TTC549 (cell line): ENCODE results near the gene GNG11.
A peak's percentile ranks its signal among the peaks of the same experiment; 100 is the strongest.
"Not testable (repeated sequence)": the region's sequence is repeated elsewhere in the genome, so short reads cannot be mapped to it uniquely, and the experiment has no call there.

Source experiments
- FAIRE-seq: peaks from 2 replicates; lab custom pipeline; 2012; peaks lifted over from hg19 to GRCh38; lab: Jason Lieb, UNC

The GNG11 gene

DNA sequence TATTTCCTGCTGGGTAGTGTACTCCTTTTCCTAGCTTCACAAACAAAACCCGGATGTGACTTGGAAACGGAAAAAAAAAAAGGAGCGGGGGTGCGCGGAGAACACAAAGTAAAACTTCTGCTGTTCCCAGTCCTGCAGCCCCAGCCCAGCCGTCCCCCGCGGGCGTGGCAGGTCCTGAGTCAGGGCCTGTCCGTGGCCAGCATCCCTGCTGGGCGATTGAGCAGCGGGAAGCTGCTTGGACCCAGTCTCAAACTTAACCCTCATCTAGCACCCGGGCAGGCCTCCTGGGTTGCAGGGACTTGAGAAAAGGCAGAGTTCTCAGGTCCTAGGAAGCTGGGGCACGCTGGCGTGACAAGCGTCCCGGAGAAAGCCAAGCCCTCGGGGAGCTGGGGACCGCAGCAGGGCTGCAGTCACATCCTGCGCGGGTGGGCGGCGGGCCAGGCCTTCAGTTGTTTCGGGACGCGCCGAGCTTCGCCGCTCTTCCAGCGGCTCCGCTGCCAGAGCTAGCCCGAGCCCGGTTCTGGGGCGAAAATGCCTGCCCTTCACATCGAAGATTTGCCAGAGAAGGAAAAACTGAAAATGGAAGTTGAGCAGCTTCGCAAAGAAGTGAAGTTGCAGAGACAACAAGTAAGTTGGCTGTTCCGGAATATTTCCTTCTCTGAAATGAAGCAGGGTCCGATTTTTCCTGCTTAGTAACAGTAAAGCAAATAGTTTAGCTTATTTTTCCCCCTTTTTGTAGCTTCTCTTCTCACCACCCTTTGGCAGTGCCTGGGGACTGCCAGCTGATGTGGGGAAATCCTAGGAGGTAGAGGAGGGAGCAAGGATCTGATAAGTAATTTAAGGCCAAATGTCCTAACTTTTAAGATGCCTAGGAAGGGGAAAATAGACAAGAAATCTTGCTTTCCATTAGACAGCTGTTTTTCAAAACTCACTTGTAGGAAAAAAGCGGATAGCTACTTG, at the start of gene GNG11:
Gene GNG11 (plus strand): TSS at position 129 of the 960 bp plus-strand sequence. CDS start 403 bp downstream, at position 532.
- FAIRE-seq = peak; percentile 54

DNA sequence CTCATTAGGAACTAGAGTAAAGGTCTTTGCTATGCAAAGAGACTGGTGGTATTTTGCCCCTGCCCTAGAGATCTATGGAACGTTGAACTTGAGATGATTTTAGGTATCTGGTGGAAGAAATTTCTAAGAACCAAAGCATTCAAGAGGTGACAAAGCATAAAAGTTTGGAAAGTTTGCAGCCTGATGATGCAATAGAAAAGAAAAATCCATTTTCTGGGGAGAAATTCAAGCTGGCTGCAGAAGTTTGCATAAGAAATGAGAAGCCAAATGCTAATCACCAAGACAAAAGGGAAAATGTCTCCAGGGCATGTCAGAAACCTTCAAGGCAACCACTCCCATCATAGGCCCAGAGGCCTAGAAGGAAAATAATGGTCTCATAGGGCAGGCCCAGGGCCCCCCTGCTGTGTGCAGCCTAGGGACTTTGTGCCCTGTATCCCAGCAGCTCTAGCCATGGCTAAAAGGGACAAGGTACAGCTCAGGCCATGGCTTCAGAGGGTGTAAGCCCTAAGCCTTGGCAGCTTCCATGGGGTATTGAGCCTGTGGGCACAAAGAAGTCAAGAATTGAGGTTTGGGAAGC, 47.4 kb upstream of the GNG11 start:
- no peak for FAIRE-seq

DNA sequence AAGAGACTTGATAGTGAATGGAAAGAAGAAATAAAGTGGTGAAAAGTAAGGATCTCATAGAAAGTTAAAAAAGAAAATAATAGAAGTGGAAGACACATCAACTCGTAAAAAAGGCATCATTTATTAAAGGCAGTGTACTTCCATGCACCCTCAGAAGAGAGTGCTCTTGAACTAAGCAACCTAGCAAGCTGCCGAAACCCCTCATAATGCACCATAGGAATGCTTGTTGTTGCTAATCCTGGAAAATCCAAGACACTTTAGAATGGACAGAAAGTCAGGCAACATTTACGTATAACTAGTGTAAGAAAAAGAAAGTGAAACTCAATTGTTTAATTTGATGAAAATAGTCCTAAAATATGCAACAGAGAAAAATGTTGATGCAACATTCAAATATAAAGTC, 43.8 kb upstream of the GNG11 start:
- no peak for FAIRE-seq

DNA sequence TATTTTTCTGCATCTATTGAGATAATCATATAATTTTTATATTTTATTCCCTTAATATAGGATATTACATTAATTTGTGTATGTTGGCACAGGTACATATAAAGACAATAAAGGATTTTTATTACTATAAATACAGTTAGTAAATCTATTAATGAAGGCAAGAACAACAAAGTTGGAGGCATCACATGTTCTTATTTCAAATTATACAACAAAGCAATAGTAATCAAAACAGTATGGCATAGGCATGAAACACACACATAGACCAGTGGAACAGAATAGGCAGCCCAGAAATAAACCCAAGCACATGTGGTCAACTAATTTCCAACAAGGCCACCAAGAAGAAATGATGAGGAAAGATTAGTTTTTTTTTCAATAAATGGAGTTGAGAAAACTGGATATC, 42.2 kb upstream of the GNG11 start:
- FAIRE-seq = no peak

DNA sequence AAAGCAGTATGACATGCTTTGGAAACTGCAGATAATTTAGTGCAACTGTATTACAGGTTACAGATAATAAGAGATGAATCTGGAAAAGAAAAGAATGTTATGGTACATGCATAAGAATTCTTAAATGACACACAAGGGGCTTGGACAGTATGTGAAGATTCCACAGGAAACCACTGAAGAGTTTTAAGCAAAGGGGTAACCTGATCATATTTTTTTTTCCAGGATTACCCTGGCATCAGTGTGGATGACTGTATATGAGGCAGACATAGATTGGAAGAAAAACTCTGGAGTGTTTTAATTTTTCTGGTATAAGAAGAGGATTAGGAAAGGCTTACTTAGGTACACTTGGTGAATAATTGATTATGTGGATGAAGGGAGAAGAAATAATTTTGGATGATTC, 39.1 kb upstream of the GNG11 start:
- FAIRE-seq = no peak

DNA sequence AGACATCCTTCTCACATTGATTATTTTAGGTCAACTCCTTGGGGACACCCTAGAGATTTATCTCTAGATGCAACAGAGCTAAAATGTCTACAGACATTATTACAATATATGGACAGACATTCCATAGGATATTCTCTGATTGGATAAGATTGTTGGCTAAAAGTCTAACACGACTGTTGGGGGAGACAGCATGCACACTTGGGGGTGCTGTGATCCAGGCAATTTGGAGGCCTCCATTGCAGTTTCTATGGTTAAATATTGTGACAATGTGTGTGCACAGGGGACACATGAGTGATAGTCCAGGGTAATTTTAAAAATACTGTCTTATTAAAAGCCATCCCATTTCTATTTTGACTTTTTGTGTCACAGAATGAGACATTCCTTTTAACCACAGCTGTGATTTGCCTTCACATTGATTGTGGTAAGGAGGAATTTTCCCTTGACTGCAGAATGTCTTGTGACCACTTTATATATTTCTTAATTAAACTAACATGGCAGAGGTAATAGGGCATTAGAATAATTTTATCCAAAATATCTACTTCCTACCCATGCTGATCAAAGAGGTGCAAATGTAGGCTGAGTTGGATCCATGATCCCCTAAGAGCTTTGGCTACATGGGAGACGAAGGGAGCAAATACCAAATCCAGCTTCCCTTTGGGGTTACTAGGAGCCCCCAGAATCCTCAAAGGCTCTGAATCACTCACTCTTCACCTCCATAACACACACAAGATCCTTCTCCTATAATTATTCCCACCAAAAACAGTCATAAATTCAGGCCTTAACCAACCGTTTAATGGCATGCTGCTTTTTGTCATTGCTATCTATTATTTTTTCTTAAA, 38.2 kb upstream of the GNG11 start:
- no peak for FAIRE-seq

DNA sequence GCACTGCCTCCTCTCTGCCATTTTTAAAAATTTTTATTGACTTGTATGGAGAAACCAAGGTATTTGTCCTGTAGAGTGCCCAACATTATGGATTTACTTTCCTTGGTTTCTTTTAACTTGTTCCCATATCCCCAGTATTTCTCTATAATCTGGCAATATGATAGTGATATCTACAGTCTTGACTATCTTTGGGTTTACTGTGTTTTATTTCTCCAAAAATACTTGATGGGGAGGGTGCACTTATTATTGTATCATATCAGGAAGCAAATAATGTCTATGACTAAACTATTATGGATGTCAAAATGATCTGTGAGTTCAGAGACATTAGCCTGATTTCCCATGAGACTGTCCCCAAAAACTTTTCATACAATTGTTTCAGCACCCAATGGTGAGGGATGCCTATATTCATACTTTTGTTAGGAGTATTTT, 37.6 kb upstream of the GNG11 start:
- no peak for FAIRE-seq

DNA sequence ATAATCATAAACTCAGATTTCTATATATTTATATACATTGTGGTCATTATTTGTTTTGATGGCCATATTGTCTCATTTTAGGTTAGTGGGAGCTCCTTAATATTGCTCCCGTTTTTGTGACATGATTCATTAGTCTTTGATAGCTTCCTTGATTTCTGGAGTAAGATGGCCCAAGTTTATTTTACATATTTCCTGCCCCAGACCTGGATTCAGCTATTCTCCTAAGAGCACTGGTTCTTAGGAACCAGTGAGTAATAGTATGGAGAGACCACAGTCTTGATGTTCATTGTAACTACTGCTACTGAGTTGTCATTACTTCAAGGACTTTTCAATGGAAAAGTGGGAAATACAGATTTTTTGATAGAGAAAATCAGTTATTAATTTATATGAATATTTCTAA, 37.0 kb upstream of the GNG11 start:
- peak; percentile 13 for FAIRE-seq

DNA sequence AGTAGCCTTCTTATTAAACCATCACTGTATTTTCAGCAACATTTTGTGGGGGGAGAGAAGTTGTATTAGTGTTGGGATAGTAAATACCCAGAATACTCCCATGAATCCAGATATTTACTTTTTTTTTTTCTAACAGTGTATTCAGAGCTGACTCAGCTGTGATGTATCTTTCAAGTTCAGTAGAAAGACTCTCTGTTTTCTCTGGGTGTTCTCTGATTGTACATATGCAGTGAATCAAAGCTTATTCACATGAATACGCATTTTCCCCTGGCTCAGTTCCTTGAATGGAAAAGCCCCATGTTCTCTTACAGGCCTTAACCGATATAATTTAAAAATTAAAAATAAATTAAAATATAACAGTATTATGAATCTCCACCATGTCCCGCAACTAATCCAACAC, 32.3 kb upstream of the GNG11 start:
- no peak for FAIRE-seq

DNA sequence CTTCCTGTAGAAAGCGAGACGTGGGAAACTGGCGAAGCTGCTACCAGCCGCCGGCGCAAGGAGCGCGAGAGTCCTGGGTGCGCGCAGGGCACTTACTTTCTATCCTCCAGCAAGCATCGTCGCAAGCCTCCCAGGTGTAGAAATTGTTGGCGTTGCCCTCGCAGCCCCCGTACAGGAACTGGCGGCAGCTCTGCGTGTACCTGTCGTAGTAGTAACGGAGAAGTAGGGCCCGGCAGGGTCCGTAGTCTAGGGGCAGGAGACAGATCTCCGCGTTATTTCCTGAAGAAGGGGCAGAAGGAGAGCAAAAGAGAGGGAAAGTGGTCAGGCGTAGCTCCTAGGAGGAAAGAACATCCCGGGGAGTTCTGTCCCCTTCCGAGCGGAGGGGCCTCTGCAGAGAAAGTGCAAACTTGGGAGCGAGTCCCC, 31.5 kb upstream of the GNG11 start:
- no peak for FAIRE-seq

DNA sequence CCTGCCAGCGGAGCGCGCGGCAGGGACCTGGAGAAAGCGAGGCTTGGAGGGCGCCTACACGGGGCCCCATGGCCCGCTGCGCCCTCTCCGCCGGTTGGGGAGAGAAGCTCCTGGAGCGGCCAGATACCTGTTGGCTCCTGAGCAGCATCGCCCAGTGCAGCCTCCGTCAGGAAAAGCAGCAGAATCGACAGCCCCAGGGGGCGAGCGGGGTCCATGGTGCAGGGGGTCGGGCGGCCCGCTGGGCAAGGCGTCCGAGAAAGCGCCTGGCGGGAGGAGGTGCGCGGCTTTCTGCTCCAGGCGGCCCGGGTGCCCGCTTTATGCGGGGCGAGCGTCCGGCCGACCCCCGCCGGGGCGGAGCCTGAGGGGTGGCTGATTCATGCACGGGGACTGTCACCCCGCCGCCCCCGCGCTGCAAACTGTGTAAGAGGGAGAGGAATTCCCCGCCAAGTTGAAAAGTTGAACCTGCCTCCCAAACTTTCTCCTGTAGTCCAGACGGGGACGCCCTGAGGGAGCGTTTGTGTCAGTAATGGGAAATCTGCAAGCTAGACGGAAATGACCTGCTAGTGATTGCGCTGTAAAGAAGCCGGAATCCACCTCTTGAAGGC, 31.0 kb upstream of the GNG11 start, which contains the start of gene TFPI2:
Gene TFPI2 (minus strand): TSS at position 290 of the 605 bp plus-strand sequence. CDS start 75 bp downstream, at position 215.
- FAIRE-seq = no peak

DNA sequence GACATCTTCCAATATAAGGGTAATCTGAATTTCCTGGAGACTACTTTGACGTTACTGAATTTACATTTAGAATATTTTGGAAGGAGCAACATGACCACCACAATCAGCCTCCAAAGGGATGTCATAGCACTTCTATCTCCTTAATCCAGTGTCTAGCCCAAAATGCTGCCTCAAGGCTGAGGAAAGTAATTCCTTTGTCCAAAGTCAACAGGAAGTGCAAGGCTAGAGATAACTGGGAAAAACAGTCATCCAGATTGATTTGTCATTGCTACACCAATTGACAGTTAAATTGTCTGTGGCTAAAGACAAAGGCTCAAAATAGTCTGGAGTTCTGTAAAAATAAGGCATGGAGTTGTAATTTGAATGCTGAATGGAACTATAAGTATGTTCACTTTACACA, 27.1 kb upstream of the GNG11 start:
- FAIRE-seq = no peak

DNA sequence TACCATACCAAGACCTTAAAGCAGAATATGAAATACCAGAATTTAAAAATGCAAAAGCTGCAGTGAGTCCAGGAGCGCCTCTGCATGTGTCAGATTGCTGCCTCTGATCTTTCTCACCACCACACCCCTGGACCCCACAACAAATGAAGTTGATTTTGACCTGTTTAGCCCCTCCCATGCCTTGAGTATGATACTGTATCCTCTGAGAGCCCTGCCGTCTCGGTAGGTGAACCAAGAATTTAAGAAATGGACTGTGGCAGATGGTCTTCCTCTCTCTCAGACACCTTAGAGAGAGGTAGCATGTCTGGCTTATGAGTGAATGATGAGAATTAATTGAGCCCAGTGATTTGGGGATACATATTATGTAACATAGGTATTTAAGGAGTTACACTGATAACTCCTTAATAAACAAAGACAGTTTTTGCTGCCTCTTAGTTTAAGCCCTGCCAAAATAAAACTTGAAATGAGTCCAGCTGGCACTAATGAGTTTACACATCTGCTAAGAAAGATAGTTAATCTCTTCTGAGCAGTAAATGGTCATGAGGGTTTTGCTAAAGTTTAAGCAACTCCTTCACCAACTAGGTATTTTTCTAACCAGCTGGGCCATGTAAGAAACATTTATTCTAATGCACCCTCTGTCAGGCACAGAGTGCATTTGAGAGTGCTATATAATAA, 26.4 kb upstream of the GNG11 start:
- no peak for FAIRE-seq

DNA sequence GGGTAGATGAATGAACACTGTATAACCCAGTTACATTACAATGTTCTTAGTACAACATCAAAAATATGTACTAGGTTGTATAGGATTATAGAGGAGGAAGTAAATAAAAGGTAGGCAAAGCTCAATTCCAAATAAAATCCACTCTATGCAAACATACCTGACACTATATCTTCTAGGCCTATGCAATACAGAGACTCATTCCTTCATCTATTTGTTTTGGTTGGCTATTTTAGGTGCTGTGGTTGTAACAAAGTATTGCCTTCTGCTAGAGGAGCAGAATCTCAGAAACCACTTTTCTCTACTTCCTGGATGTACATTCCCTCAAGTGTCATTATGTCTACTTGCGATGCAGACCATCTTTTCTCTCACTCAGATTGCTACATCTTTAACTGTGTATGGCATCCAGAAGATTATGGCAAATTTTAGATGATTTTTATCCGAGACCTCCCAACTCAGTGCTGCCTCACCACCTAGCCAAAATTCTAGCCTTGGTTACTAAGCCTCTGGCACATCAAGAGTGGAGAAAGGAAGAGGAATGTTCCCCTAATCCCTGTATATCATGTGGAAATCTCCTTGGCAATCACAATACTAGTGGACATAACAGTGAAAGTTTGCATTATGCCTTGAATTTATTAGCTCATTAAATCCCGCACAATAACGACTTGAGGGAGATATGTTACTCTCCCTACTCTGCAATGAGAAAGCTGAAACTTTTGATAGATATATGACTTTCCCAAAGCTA, 25.5 kb upstream of the GNG11 start:
- no peak for FAIRE-seq

DNA sequence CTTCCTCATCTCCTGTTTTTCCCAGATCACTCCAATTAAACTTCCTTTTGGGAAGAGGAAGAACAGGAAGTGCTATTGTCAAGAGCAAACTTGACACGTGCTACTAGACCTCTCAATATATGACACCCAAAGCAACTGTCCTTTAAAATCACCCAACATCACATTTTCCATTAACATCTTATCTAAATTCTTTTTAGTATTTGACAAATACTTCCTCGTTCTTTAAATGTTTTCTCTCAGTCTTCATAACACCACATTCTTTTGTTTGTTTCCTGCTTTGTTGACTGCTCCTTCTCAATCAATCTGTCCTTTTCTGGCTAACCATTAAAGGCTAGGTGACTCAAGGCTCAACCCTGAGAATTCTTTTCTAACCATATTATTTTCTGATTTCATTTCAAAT, 23.9 kb upstream of the GNG11 start:
- no peak for FAIRE-seq

DNA sequence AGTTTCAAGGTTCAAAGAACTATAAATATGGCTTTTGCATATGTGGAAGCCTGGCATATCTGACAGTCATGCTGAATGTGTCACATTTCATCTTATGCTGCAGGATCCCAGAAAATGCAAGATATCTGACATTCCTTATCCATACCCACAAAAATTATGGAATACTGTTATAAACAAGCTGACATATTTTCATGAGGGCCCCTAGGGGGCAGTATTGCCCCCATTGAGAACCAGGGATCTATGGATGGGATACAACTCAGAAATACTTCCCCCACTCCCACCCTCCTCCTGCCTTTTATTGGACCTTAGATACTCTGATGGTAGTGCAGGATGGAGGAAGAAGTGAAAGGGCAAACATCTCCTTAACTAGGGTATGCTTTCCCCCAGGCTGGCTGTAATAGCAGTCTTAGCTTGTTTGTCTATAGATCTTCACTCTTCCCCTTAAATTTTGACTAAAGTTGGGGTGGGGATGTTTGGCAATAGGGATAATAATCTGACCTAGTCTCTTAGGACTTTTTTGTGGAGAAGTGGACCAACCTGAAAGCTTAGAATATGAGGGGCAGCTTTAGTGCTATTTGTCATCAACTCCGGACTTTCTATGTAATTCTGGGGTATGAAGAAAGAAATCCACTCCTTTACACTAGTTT, 18.6 kb upstream of the GNG11 start:
- peak; percentile 23 for FAIRE-seq

DNA sequence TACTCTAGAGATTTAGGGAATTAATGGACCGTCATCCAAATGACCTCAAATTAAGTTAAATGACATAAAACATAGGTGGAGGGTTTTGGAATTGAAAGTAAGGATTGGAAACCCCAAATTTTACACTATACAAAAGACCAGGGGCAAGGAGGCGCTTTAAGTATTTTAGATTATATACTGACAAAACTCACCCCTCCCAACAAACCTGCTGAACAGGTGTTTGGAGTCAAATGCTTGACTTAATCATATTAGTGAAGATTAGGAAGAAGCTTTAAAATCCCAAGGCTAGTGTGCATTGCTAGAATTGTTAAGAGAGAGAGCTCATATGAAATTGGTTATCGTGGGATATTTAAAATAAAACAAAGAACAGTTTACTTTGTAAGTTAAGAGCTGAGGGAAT, 15.3 kb upstream of the GNG11 start, which contains the start of gene GNGT1:
Gene GNGT1 (plus strand): TSS at position 301 of the 400 bp plus-strand sequence. CDS start 180 bp downstream, outside the sequence.
- no peak for FAIRE-seq

DNA sequence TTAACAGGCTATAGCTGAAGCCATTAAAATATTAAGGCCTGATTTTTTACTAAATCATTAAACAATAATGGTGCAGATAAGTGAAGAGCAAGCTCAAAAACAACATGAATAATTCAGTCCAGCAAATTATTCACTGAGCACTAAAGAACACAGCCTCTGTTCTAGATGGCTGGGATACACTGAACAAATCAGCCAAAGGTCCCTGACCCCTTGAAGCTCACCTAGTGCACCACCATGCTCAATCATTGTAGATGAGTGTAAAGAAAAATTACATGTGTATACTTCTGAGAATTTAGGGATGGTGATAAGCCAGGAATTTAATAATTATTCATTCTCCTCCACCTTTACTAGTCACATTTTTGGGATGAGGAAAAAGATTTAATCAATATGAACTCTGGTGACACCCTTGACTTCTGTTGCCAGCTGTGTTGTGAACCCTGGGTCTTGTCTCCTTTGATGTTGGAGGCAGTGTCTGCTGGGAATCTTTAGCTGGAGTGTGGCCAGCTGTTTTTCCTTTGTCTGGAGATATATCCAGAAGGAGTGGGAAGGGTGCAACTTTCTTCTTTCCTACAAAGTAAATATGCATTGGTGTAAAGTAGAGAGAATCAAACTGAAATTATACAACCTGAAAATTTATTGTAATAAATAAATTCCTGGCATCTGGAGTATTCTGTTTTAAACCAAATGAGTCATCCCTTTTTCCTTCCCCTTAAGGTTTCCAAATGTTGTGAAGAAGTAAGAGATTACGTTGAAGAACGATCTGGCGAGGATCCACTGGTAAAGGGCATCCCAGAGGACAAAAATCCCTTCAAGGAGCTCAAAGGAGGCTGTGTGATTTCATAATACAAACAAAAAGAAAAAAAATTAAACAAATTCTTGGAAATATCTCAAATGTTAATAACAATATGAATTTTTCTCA, 11.2 kb upstream of the GNG11 start:
- FAIRE-seq = no peak

DNA sequence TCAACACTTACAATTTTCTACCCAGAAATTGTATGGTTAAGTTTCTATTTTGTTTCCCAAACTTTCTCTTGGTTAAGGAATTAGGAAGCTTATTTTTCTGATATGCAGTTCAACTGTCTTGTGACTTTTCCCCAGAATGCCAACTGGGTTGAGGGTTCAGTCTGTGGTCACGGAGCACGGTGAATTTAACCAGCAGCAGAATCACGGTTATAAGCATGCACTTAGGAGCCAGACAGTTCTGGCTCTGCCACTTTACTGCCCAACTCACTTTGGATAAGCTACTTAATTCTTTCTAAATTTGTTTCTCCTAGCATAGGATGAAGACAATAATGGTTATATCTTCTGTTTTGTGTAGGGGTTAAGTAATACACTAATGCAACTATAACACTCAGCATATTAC, 10.3 kb upstream of the GNG11 start:
- FAIRE-seq = not testable (repeated sequence)
